Endothelial cell (in vitro differentiated cells): Measurements from ENCODE around the gene TM2D3. TPM values are rescaled to one million over a fixed set of nuclear protein-coding genes. Genes with fewer than 3 reads are reported as not detected.

Experiments
- DNase-seq: peaks from one replicate; pipeline ENCODE4 v3.0.0; 2021; ENCODE audit warnings: low spot score
- H3K27ac Mint-ChIP-seq: one replicate; pipeline ENCODE4 v1.8.0; 2021; ENCODE audit warnings: mixed read lengths, inconsistent platforms; ENCODE audit not compliant: unreplicated experiment
- H3K27me3 Mint-ChIP-seq: one replicate; pipeline ENCODE4 v1.8.0; 2021; ENCODE audit warnings: mild to moderate bottlenecking, moderate library complexity, mixed read lengths, inconsistent platforms; ENCODE audit not compliant: unreplicated experiment
- H3K36me3 Mint-ChIP-seq: one replicate; pipeline ENCODE4 v1.8.0; 2021; ENCODE audit warnings: mild to moderate bottlenecking, low read depth, mixed read lengths, inconsistent platforms; ENCODE audit not compliant: unreplicated experiment
- H3K4me1 Mint-ChIP-seq: one replicate; pipeline ENCODE4 v1.8.0; 2021; ENCODE audit warnings: mild to moderate bottlenecking, mixed read lengths, inconsistent platforms; ENCODE audit not compliant: unreplicated experiment
- H3K4me3 Mint-ChIP-seq: one replicate; pipeline ENCODE4 v1.8.0; 2021; ENCODE audit warnings: mild to moderate bottlenecking, mixed read lengths, inconsistent platforms; ENCODE audit not compliant: unreplicated experiment
- H3K9me3 Mint-ChIP-seq: one replicate; pipeline ENCODE4 v1.8.0; 2021; ENCODE audit warnings: mixed read lengths, inconsistent platforms; ENCODE audit not compliant: unreplicated experiment
- CTCF ChIP-seq: fragments of 200-600 bp; sonication (generic); IDR thresholded peaks from one replicate; pipeline ENCODE4 v1.5.0; 2021; ENCODE audit warnings: antibody characterized with exemption; ENCODE audit not compliant: unreplicated experiment
- total RNA-seq: library from RNA; stranded (reverse); fragmentation: NEBNext Ultra II Directional; extraction: Animal tissue kit (Norgen Biotek cat#: 25700); gene quantifications from one replicate; pipeline ENCODE4 v1.2.1, GENCODE V29; 2021; ENCODE audit not compliant: unreplicated experiment

TM2D3 gene
- total RNA-seq, 1 donor from 2014 or later = 37.7 TPM

GRCh38 chr15:101692801-101693598 is 40.8 kb upstream of the TM2D3 start:
- H3K9me3 Mint-ChIP-seq = no peaks in the 10 kb centered on the region
- peaks cover 1% of the 10 kb centered on the region for H3K27me3 Mint-ChIP-seq
- DNase-seq = no peak
- peaks cover 23% of the 10 kb centered on the region for H3K36me3 Mint-ChIP-seq
- no peak for TF ChIP-seq CTCF
- H3K4me3 Mint-ChIP-seq = no peak overlapping the region
- H3K27ac Mint-ChIP-seq = no peak overlapping the region
- no peaks in the 10 kb centered on the region for H3K4me1 Mint-ChIP-seq

- no peak for TF ChIP-seq CTCF
- peaks cover 5% of the 10 kb centered on the region for H3K36me3 Mint-ChIP-seq
- DNase-seq = no peak
- H3K9me3 Mint-ChIP-seq = no peaks in the 10 kb centered on the region
- H3K4me3 Mint-ChIP-seq = no peak overlapping the region
- no peak overlapping the region for H3K27ac Mint-ChIP-seq
- H3K4me1 Mint-ChIP-seq = no peaks in the 10 kb centered on the region
- peaks cover 1% of the 10 kb centered on the region for H3K27me3 Mint-ChIP-seq
These were observed 37.7 kb upstream of the TM2D3 start for GRCh38 chr15:101689901-101690300.

- no peaks in the 10 kb centered on the region for H3K9me3 Mint-ChIP-seq
- H3K4me1 Mint-ChIP-seq = no peaks in the 10 kb centered on the region
- H3K27me3 Mint-ChIP-seq = peaks cover 1% of the 10 kb centered on the region
- no peak overlapping the region for H3K4me3 Mint-ChIP-seq
- TF ChIP-seq CTCF = no peak
- no peak for DNase-seq
- no peak overlapping the region for H3K27ac Mint-ChIP-seq
- H3K36me3 Mint-ChIP-seq = peaks cover 2% of the 10 kb centered on the region
These were observed 34.5 kb upstream of the TM2D3 start for GRCh38 chr15:101686718-101687117.

- TF ChIP-seq CTCF = no peak
- no peak overlapping the region for H3K4me3 Mint-ChIP-seq
- no peaks in the 10 kb centered on the region for H3K27me3 Mint-ChIP-seq
- no peaks in the 10 kb centered on the region for H3K4me1 Mint-ChIP-seq
- no peaks in the 10 kb centered on the region for H3K36me3 Mint-ChIP-seq
- H3K27ac Mint-ChIP-seq = no peak overlapping the region
- H3K9me3 Mint-ChIP-seq = no peaks in the 10 kb centered on the region
- DNase-seq = no peak
These were observed 32.7 kb upstream of the TM2D3 start for GRCh38 chr15:101684877-101685276.

GRCh38 chr15:101684384-101684783 is 32.2 kb upstream of the TM2D3 start:
- no peak for TF ChIP-seq CTCF
- H3K4me3 Mint-ChIP-seq = no peak overlapping the region
- H3K36me3 Mint-ChIP-seq = no peaks in the 10 kb centered on the region
- H3K9me3 Mint-ChIP-seq = no peaks in the 10 kb centered on the region
- H3K27ac Mint-ChIP-seq = no peak overlapping the region
- no peaks in the 10 kb centered on the region for H3K27me3 Mint-ChIP-seq
- DNase-seq = no peak
- H3K4me1 Mint-ChIP-seq = no peaks in the 10 kb centered on the region
